ENCODE measurements around the gene C12orf75.
A peak's percentile ranks its signal among the peaks of the same experiment; 100 is the strongest.
"Not testable (repeated sequence)": the region's sequence is repeated elsewhere in the genome, so short reads cannot be mapped to it uniquely, and the experiment has no call there.

C12orf75 gene

GRCh38 chr12:105402366-105402765, 71.9 kb downstream of the C12orf75 start:
- DNase-seq (ENCODE audit: low read depth): no peak
- no peak for TF ChIP-seq CTCF (conservative IDR thresholded peaks at IDR 0.05; ENCODE audit: low read depth, low read length)

GRCh38 chr12:105403095-105403494, 72.6 kb downstream of the C12orf75 start:
- DNase-seq (ENCODE audit: low read depth): no peak
- H3K4me3 ChIP-seq (ENCODE audit: low read depth, low read length): no peak overlapping the region
- no peak for TF ChIP-seq CTCF (conservative IDR thresholded peaks at IDR 0.05; ENCODE audit: low read depth, low read length)

More at GRCh38 chr12:105402366-105402765, 71.9 kb downstream of the C12orf75 start:
- H3K4me3 ChIP-seq (ENCODE audit: low read depth, low read length): no peak overlapping the region

GRCh38 chr12:105404134-105404533, 73.6 kb downstream of the C12orf75 start:
- not testable (repeated sequence) for DNase-seq (ENCODE audit: low read depth); H3K4me3 ChIP-seq (ENCODE audit: low read depth, low read length)

GRCh38 chr12:105406497-105406896, 76.0 kb downstream of the C12orf75 start:
- H3K4me3 ChIP-seq (ENCODE audit: low read depth, low read length): no peak overlapping the region
- TF ChIP-seq CTCF (conservative IDR thresholded peaks at IDR 0.05; ENCODE audit: low read depth, low read length): no peak
- no peak for DNase-seq (ENCODE audit: low read depth)

GRCh38 chr12:105409279-105409678, 78.8 kb downstream of the C12orf75 start:
- H3K4me3 ChIP-seq (ENCODE audit: low read depth, low read length): no peak overlapping the region
- no peak for TF ChIP-seq CTCF (conservative IDR thresholded peaks at IDR 0.05; ENCODE audit: low read depth, low read length)
- no peak for DNase-seq (ENCODE audit: low read depth)

GRCh38 chr12:105409801-105410471, 79.4 kb downstream of the C12orf75 start:
- peak overlapping the region; percentile 35 for H3K4me3 ChIP-seq (ENCODE audit: low read depth, low read length)
- no peak for TF ChIP-seq CTCF (conservative IDR thresholded peaks at IDR 0.05; ENCODE audit: low read depth, low read length)
- peak; percentile 48 for DNase-seq (ENCODE audit: low read depth)

- no peak for TF ChIP-seq CTCF (conservative IDR thresholded peaks at IDR 0.05; ENCODE audit: low read depth, low read length)
- DNase-seq (ENCODE audit: low read depth): no peak
- H3K4me3 ChIP-seq (ENCODE audit: low read depth, low read length): no peak overlapping the region
Measured at GRCh38 chr12:105413911-105414487, 83.5 kb downstream of the C12orf75 start.

All from choroid plexus epithelial cell (primary cell).